ENCODE results near the gene CASZ1.

GRCh38 chr1:10708757-10709156, 87.7 kb downstream of the CASZ1 start:
- TF ChIP-seq, protein P1, sequence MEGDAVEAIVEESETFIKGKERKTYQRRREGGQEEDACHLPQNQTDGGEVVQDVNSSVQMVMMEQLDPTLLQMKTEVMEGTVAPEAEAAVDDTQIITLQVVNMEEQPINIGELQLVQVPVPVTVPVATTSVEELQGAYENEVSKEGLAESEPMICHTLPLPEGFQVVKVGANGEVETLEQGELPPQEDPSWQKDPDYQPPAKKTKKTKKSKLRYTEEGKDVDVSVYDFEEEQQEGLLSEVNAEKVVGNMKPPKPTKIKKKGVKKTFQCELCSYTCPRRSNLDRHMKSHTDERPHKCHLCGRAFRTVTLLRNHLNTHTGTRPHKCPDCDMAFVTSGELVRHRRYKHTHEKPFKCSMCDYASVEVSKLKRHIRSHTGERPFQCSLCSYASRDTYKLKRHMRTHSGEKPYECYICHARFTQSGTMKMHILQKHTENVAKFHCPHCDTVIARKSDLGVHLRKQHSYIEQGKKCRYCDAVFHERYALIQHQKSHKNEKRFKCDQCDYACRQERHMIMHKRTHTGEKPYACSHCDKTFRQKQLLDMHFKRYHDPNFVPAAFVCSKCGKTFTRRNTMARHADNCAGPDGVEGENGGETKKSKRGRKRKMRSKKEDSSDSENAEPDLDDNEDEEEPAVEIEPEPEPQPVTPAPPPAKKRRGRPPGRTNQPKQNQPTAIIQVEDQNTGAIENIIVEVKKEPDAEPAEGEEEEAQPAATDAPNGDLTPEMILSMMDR (IDR thresholded peaks at IDR 0.05): no peak
- TF ChIP-seq POLR2AphosphoS5 (IDR thresholded peaks at IDR 0.05) (no peak), POLR2A (IDR thresholded peaks at IDR 0.05) (no peak), EP300 (IDR thresholded peaks at IDR 0.05) (no peak)

Data from stomach (tissue), 4 donors.